Measurements from ENCODE around the gene GDF3.
"Not testable (repeated sequence)": the region's sequence is repeated elsewhere in the genome, so short reads cannot be mapped to it uniquely, and the experiment has no call there.

The GDF3 gene

GRCh38 chr12:7640123-7640995 is 55.2 kb downstream of the GDF3 start:
- H3K27me3 ChIP-seq (ENCODE audit: insufficient read depth, low read length); H3K79me2 ChIP-seq (ENCODE audit: control insufficient read depth, insufficient read depth, low read length, unreplicated experiment); H2AFZ ChIP-seq (ENCODE audit: low read length, unreplicated experiment); H3K4me3 ChIP-seq (ENCODE audit: low read depth, low read length); H3K27ac ChIP-seq (ENCODE audit: low read depth, low read length); H3K36me3 ChIP-seq (ENCODE audit: insufficient read depth, low read length); H3K4me1 ChIP-seq (ENCODE audit: control insufficient read depth, insufficient read depth, low read length, unreplicated experiment): not testable (repeated sequence)

All from ACC112 (cell line).